Body of pancreas (tissue), 2 donors: Measurements from ENCODE around the gene FBXW10. TPM values are rescaled to one million over a fixed set of nuclear protein-coding genes. Genes with fewer than 3 reads are reported as not detected.

Source experiments
- small RNA-seq: library from RNA; depleted of rRNA; stranded (forward); fragments of <200 nt; gene quantifications from one replicate; pipeline ENCODE3, GENCODE V24; 2016
- total RNA-seq, 2 donors: library from RNA; depleted of rRNA; stranded (reverse); fragments of >200 nt; gene quantifications; one replicate each; pipeline ENCODE4 v1.1.0, GENCODE V29; 2016

Gene FBXW10
- total RNA-seq, 2 donors from 2014 or later: not detected

Small RNAs within 50 kb of the gene (small RNA-seq; reads per million reads assigned to genes)
- gene AC026271.4: not detected

Other genes starting within 250 kb of the FBXW10 start
- gene TBC1D28, start 99.7 kb upstream of the FBXW10 start, total RNA-seq: not detected
- gene FOXO3B, start 61.7 kb upstream of the FBXW10 start, total RNA-seq: 10 to 100 TPM in 1 of 2 donors, 1 to 10 TPM in 1; 4.9 to 10.2 TPM
- 10 to 100 TPM; 17.5 to 23.3 TPM for gene TVP23B, start 37.1 kb downstream of the FBXW10 start, total RNA-seq
- 10 to 100 TPM; 16.6 to 35.6 TPM for gene PRPSAP2, start 114.1 kb downstream of the FBXW10 start, total RNA-seq
- not detected for gene SLC5A10, start 208.1 kb downstream of the FBXW10 start, total RNA-seq